ENCODE measurements around the gene PSG1.
"Not testable (repeated sequence)": the region's sequence is repeated elsewhere in the genome, so short reads cannot be mapped to it uniquely, and the experiment has no call there.

Gene PSG1

DNA sequence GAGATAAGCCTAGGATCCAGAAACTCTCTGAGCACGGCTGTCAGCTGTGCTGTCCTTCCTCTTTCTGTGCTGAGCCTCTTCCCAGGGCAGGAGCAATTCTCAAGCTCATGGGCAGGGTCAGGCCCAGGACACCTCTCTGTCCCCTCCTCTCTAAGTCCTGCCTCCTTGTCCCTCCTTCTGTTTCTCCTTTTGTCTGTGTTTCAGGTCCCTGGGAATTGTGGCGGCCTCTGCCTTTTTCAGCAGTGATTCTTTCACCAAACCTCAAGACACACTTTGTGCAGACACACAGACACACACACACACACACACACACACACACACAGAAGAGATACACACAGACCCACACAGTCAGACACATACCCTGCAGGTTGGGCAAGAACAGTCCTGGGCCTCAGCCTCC, at the start of gene PSG1:
Gene PSG1 (minus strand): TSS at position 101 of the 400 bp plus-strand sequence. CDS start 132 bp downstream, outside the sequence.
- DNase-seq: no peak

DNA sequence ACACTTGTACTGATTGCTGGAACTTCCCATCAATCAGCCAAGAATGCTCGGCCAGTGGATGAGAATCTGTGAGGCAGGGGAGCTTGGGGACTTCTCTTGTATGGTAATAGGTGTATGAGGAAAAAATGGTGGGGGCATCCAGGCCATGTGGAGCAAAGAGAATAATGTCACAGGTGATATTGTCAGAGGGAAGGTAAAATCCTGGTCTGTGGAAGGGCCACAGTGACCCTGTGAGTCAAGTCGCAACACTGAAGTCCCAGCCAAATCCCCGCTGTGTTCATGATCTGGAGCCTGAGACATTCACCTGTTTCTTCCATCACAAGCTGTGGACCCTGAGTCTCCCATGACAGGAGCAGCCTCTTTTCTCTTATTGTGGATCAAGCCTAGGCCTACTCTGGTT, 49.4 kb upstream of the PSG1 start:
- no peak for DNase-seq

DNA sequence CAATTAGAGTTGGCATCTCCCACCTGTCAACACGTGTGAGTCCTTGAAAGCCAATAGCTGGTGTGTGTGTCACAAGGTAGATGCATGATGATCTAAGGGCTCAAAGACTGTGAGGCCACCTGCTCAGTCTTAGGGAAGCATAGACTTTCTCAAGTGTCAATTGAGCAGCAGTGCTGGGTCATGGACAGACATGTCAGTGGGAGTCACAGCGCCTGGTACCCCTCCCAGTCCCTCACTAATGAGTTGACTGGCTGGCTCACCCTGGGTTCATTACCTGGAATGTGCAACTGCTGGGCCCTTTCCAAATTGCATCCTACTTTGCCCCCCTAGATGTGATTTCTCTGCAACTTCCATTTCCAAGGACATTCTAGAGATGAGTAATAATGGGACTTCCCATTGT, 47.3 kb upstream of the PSG1 start:
- no peak for DNase-seq

DNA sequence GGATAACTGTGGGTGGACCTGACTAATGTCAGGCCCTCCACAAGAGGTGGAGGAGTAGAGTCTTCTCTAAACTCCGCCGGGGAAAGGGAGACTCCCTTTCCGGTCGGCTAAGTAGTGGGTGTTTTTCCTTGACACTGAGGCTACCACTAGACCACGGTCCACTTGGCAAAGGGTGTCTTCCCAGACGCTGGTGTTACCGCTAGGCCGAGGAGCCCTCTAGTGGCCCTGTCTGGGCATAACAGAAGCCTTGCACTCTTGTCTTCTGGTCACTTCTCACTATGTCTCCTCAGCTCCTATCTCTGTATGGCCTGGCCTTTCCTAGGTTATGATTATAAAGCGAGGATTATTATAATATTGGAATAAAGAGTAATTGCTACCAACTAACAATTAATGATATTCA, 43.6 kb upstream of the PSG1 start:
- peak; percentile 58 for DNase-seq

DNA sequence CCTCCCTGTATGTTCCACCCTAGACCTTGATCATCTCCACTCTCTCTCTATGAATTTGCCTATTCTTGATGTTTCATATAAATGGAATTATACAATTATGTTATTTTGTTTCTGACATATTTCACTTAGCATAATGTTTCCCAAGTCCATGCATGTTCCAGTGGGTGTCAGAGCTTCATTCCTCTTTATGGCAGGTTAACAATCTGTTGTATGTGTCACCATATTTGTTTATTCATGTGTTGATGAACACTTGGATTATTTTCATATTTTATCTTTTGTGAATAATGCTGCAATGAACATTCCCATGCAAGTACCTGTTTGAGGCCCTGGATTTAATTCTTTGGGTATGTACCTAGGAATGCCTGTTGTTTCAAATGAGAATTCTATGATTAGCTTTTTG, 41.5 kb upstream of the PSG1 start:
- DNase-seq: not testable (repeated sequence)

DNA sequence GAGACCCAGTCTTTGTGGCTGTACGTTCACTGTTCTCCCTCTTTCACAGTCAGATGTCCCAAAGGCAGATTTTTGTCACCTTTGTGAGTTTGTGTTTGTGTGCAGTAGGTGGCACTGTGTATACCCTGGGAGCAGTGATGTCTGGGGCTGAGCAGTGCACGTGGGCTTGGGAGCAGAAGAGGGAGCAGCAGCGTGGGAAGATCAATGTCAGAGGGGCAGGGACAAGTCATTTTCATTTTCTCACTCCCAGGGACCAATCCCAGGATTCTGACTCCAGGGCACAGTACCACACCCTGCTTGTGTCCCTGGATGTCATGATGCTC, 40.2 kb upstream of the PSG1 start:
- no peak for DNase-seq

DNA sequence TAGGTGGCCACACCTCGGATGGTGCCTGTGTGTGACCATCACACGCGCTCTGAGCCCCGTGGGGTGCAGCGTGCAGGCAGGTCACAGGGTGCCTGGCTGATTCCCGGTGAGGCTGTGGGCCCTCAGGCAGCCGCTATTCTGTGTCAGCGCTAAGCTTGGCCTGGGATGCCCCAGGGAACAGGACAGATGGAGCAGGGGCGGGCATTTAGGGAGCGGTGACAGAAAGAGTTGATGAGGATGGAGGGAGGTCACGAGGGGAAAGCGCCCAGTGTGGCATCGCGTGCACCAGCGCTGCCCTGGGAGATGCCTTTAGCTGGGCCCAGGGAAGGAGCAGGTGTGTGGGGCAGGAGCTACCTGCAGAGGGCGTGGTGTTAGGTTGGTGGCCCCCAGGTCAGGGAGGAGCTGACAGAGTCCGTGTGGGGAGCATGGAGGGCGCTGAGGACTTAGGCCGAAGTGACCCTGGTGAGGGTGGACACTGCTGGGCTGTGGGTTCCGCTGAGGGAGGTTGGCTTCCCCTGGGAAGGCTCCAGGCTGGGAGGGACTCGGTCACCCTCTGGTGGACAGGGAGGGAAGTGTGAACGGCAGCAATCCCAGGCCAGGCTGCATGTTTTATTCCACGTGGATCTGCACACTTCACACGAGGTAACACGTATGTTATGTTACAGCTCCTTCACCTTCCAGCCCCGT, 39.7 kb upstream of the PSG1 start:
- DNase-seq: peak; percentile 1

DNA sequence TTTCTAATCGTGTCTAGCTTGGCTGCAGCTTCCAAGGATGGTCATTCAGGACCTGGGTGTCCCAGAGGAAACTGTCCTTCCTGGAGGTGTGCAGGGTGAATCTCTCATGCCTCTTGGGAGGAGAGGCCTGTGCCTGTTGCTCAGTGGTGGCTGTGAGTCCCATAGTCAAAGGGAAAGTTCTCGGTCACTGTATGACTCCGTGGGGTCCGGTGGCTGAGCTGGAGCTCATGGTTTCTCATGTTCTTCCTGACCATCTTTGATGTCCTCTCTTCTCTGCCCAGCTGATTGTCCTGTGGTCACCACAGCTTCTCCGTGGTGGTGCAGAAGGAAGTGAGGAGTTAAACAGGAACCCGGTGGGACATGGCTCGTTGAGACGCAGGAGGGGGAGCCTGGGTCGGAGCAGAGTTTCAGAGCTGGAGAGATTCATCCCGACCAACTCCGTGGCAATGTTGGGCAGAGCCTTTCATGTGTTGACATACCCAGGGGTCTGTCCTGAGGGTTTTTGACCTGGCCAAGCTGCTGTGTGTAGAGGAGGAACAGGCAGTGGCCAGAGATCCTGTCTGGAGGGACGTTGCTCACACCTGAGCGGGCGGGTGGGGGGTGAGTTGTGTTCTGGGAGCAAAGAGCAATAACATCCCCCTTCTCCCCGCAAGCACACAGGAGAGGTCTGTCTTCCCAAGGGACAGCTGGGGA, 39.0 kb upstream of the PSG1 start:
- DNase-seq: not testable (repeated sequence)

DNA sequence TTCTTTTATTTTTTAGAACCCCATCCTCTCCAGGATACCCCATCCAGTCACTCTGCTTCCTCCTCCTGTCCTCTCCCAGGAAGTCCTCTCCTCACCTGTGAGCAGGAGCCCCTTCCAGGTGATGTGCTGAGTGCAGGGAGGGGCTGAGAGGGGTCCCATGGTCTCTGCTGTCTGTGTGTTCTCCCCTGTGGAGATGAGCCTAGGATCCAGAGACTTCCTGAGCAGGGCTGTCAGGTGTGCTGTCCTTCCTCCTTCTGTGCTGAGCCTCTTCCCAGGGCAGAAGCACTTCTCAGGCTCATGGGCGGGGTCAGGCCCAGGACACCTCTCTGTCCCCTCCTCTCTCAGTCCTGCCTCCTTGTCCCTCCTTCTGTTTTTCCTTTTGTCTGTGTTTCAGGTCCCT, 38.1 kb upstream of the PSG1 start, which contains the start of gene PSG6:
Gene PSG6 (minus strand): TSS at position 261 of the 400 bp plus-strand sequence. CDS start 102 bp downstream, at position 159.
- DNase-seq: not testable (repeated sequence)

DNA sequence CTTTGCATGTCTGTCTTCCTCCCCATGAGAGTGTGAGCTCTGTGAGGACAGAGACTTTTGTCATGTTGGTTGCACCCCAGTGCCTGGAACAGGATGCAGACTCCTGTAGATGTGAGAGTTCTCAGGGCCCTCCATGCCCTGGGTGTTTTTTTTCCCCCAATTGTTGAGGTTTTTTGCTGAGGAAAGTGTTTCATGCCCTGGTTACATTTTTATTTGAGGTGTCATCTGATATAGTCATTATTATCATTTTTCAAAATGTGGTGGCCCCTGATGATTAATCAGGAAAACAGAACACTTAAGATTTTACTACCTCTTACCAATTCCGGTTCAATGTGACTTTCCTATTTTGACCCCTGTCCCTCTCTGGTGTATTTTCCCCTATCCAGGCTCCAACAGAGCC, 37.4 kb upstream of the PSG1 start:
- not testable (repeated sequence) for DNase-seq

DNA sequence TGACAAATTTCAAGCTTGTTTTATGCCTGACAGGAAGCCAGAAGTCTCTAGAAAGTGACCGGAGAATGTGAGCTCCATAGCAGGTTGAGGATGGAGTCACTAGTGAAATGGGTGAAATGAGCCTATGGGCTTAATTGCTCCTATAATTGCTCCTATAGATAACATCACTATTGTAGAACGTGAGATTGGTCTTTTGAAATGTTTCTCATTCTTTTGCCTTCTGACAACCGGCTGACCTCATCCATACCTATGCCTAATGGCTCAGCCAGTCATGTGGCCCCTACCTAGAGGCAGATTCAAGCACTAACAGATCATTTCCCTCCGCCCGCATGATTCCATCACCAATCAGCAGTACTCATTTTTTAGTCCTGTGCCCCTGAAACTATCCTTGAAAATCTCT, 34.0 kb upstream of the PSG1 start:
- DNase-seq: not testable (repeated sequence)

DNA sequence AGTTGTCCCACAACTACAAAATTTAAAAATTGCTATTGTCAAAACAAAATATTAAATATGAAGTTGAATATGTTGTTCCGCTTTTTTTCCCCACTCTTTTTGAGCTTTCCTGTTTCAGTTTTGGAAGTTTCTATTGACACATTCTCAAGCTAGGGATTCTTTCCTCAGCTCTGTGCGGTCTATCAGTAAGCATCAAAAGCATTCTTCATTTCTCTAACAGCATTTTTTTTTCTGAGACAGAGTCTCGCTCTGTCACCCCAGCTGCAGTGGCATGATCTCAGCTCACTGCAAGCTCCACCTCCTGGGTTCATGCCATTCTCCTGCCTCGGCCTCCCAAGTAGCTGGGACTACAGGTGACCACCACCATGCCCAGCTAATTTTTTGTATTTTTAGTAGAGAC, 33.4 kb upstream of the PSG1 start:
- DNase-seq: not testable (repeated sequence)

DNA sequence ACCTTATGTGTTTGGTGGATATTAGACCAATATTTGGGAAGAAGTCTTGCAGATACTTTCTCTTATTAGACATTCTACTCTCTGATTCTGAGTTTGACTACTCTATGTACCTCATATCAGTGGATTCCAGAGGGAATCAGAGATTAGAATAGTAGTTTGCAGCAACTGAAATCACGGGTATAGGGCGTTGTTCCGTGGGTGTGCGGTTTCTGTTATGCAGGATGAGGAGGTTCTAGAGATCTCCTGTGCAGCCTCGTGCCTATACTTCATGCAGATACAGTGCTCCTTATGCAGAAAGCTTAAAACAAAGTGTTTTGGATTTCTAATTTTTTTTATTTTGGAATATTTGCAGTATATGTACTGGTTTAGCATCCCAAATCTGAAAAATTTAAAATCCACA, 32.2 kb upstream of the PSG1 start:
- DNase-seq: not testable (repeated sequence)

DNA sequence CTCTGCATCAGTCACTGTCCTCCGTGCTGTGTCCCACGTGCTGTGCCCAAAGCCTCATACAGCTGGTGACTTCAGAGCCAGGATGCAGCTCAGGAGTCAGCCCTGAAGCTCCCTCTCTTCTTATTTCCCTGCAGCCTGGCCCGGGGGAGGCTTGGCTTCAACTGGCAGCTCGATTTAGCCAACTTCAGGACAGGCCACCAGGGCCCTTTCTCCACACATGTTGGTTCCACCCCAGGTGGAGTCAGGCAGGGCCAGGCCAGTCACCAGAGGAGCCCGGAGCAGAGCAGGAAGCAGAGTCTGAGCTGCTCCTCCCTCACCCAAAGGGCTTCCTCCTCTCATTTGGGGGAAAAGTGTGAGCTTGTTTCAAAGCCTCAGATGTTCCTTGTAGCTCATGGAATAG, 26.6 kb upstream of the PSG1 start:
- not testable (repeated sequence) for DNase-seq

DNA sequence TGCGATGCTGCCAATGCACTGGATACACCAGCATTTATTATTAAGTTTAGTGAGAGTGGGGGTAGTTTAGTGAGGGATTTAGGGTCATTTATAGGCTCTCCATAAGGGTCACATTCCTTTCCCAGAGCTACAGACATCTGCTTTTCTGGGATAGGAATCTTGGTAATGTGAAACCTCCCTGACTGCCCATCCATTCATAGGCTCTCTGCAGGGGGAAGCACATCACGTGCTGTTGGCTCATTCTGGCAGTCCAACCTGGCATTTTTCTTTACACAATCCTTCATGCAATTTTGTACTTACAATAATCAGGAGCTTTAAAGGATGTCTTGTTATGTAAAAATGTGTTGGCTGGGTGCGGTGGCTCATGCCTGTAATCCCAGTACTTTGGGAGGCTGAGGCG, 21.0 kb upstream of the PSG1 start:
- not testable (repeated sequence) for DNase-seq

DNA sequence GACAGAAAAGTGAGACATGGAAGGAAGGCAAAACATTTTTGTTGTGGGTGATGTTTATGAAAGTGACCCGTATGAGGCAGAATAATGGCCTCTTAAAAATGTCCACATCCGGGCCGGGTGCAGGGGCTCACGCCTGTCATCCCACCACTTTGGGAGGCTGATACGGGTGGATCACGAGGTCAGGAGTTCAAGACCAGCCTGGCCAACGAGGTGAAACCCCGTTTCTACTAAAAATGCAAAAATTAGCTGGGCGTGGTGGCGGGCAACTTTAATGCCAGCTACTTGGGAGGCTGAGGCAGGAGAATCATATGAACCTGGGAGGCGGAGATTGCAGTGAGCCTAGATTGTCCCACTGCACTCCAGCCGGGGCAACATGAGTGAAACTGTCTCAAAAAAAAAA, 20.2 kb upstream of the PSG1 start:
- not testable (repeated sequence) for DNase-seq

DNA sequence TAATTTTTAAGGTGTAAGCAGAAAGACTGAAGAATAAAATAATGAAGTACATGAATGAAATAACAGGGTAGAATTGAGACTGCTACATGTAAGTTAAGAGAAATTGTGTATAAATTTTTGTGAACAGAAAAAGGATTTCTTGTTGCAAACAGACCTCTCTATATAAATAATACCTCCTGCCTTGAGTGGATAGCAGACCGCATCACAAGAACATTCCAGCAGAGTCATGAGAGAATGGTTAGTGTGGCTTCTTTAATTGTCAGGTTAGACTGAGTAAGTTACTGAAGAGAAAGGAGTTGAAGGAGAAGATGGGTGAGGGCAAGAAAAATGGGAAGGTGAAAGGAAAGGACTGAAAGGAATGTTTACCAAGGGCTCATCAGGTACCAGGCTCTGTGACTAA, 19.6 kb upstream of the PSG1 start:
- not testable (repeated sequence) for DNase-seq

DNA sequence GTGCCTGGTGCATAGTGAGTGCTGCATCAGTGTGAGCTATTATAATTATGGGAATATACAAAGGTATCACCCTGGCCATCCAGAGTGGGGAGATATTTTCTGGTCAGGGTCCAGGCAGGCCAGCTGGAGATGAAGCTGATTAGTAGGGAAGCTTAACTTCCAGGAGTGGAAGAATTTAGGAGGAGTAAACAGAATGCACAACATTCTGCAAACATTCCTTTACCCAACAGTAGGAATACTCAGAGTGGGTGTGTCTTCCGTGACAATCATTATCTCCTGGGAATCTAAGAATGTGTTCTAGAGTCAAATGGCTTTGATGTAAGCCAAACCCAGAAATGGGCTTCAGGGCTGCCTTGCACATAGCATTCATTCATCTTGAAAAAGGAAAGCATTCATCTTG, 19.1 kb upstream of the PSG1 start:
- DNase-seq: not testable (repeated sequence)

DNA sequence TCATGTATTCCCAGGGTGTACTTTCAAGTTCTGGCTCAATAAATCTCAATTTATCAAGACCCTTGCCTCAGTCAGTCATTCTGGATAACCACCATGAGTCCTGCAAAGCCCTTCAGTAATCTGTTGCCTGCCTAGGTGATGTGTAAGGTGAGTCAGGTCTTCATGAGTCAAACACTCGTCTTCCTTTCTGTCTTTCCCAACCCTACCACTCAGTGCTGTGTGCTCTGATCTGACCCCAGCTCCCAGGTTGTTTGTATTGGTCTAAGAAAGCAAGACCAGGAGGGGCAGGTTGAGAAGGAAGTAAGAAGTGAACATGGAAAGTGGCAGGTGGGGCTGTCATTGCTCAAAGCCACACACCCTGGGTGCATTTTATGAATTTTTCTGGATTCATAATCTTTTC, 18.2 kb upstream of the PSG1 start:
- DNase-seq: not testable (repeated sequence)

DNA sequence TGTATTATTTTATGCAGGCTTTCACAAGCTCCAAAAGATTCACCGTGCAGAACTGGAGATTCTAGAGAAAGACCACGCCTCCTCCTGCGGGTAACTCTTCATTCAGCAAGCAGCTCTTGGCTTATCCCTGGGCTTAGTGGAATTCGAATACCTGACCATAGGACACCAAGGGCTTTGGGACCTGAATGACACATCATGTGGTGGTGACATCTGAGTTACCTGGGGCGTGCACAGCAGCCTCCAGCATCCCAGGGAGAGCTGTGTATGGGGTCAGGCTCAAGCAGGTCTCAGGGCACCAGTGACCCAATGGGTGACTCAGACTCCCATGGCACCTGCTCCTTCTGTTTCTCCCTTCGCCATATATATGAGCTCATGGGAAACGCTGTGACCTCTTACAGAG, 10.9 kb upstream of the PSG1 start:
- not testable (repeated sequence) for DNase-seq

DNA sequence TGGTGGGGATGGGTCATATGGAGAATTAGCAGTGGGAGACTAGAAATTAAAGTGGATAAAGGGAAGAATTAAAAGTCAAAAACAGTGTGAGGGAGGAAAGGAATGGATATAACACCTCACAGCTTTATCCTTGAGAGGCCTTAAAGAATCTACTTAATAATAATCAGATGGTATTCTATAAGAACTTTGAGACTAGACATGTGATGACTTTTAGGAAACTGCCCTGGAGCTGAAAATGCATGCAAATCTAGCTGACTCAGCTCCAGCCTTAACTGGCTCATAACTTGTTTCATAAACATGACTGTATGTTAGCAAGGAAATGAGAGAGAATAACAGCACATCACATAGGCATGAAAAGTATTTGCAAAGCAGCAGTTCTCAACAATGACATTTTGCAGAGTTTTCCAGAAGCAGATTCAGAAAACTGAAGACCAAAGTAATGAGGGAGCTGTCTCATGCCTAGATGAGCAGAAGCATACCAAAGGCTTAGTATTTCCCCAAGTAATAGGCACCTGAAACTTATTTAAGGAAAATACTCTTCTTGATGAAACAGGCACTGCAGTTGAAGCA, 8.4 kb upstream of the PSG1 start:
- not testable (repeated sequence) for DNase-seq

DNA sequence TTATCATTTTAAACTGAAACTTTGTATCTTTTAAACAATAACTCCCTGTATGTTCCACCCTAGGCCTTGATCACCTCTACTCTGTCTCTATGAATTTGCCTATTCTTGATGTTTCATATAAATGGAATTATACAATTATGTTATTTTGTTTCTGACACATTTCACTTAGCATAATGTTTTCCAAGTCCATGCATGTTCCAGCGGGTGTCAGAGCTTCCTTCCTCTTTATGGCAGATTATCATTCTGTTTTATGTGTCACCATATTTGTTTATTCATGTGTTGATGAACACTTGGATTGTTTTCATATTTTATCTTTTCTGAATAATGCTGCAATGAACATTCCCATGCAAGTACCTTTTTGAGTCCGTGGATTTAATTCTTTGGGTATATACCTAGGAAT, 3.2 kb upstream of the PSG1 start:
- not testable (repeated sequence) for DNase-seq

DNA sequence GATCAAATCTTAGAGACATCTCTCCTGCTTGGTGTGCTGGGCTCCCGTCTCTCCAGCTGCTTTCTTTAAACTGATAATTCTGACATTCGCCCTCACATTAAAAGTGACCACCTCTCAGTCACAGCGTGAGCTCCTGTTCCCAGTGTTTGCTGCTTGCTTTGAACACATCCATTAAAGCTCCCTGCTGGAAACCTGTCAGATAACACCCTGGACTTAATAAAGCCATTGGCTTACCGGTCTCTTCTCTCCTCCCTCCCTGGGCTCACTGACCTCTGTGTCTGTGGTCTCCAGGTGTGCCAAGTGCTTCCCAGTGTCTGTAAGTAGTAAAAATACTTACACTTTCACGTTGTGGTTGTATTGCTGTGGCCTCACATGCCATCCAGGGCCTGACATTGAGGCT, 2.5 kb upstream of the PSG1 start:
- not testable (repeated sequence) for DNase-seq

DNA sequence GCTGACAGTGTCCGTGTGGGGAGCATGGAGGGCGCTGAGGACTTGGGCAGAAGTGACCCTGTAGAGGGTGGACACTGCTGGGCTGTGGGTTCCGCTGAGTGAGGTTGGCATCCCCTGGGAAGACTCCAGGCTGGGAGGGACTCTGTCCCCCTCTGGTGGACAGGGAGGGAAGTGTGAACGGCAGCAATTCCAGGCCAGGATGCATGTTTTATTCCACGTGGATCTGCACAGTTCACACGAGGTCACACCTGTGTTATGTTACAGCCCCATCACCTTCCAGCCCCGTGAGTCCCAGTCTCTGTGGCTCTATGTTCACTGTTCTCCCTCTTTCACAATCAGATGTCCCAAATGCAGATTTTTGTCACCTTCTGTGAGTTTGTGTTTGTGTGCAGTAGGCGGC, 1.8 kb upstream of the PSG1 start:
- not testable (repeated sequence) for DNase-seq
